ENCODE results near the gene HDAC9.

Gene HDAC9

GRCh38 chr7:18570441-18570840, 74.9 kb downstream of the HDAC9 start:
- H3K9ac ChIP-seq, result no peak overlapping the region
- TF ChIP-seq CTCF (conservative IDR thresholded peaks at IDR 0.05; ENCODE audit: low read depth, low read length), result no peak
- H3K4me1 ChIP-seq (ENCODE audit: low read depth, poor library complexity, severe bottlenecking), result no peaks in the 10 kb centered on the region
- H3K4me3 ChIP-seq (IDR thresholded peaks at IDR 0.05; ENCODE audit: insufficient read depth, low read depth, low read length), result no peak overlapping the region
- no peaks in the 10 kb centered on the region for H3K79me2 ChIP-seq (ENCODE audit: insufficient read depth, low read depth)
- no peaks in the 10 kb centered on the region for H3K36me3 ChIP-seq (ENCODE audit: insufficient read depth)
- H3K27ac ChIP-seq, result no peak overlapping the region
- no peaks in the 10 kb centered on the region for H3K27me3 ChIP-seq (ENCODE audit: insufficient read depth, low read depth)
- H2AFZ ChIP-seq (ENCODE audit: low read depth), result no peak overlapping the region
- H3K4me2 ChIP-seq, result no peak overlapping the region
- H4K20me1 ChIP-seq (ENCODE audit: insufficient read depth), result no peaks in the 10 kb centered on the region

- Histone ChIP-seq H3K27me3 (ENCODE audit: insufficient read depth, low read depth) (no peaks in the 10 kb centered on the region), H2AFZ (ENCODE audit: low read depth) (no peak overlapping the region), H3K4me1 (ENCODE audit: low read depth, poor library complexity, severe bottlenecking) (no peaks in the 10 kb centered on the region), H3K9ac (no peak overlapping the region), H3K36me3 (ENCODE audit: insufficient read depth) (no peaks in the 10 kb centered on the region), H3K4me2 (no peak overlapping the region), H4K20me1 (ENCODE audit: insufficient read depth) (no peaks in the 10 kb centered on the region), H3K79me2 (ENCODE audit: insufficient read depth, low read depth) (no peaks in the 10 kb centered on the region), H3K27ac (no peak overlapping the region), H3K4me3 (IDR thresholded peaks at IDR 0.05; ENCODE audit: insufficient read depth, low read depth, low read length) (no peak overlapping the region)
- TF ChIP-seq CTCF (conservative IDR thresholded peaks at IDR 0.05; ENCODE audit: low read depth, low read length), result peak; percentile 46; the same call in 1 of the 2 replicates
These were observed 75.4 kb downstream of the HDAC9 start for GRCh38 chr7:18570890-18571478.

- no peak overlapping the region for H3K4me3 ChIP-seq (IDR thresholded peaks at IDR 0.05; ENCODE audit: insufficient read depth, low read depth, low read length)
- no peaks in the 10 kb centered on the region for H3K36me3 ChIP-seq (ENCODE audit: insufficient read depth)
- no peak overlapping the region for H3K9ac ChIP-seq
- H3K27ac ChIP-seq, result no peak overlapping the region
- H3K79me2 ChIP-seq (ENCODE audit: insufficient read depth, low read depth), result no peaks in the 10 kb centered on the region
- no peaks in the 10 kb centered on the region for H3K4me1 ChIP-seq (ENCODE audit: low read depth, poor library complexity, severe bottlenecking)
- no peaks in the 10 kb centered on the region for H4K20me1 ChIP-seq (ENCODE audit: insufficient read depth)
- H3K27me3 ChIP-seq (ENCODE audit: insufficient read depth, low read depth), result no peaks in the 10 kb centered on the region
- H2AFZ ChIP-seq (ENCODE audit: low read depth), result no peak overlapping the region
- no peak for TF ChIP-seq CTCF (conservative IDR thresholded peaks at IDR 0.05; ENCODE audit: low read depth, low read length)
- no peak overlapping the region for H3K4me2 ChIP-seq
These were observed 76.6 kb downstream of the HDAC9 start for GRCh38 chr7:18572154-18572553.

- Histone ChIP-seq H3K4me1 (ENCODE audit: low read depth, poor library complexity, severe bottlenecking) (no peaks in the 10 kb centered on the region), H4K20me1 (ENCODE audit: insufficient read depth) (no peaks in the 10 kb centered on the region), H3K4me2 (no peak overlapping the region), H3K27ac (no peak overlapping the region), H3K27me3 (ENCODE audit: insufficient read depth, low read depth) (no peaks in the 10 kb centered on the region), H2AFZ (ENCODE audit: low read depth) (no peak overlapping the region), H3K36me3 (ENCODE audit: insufficient read depth) (no peaks in the 10 kb centered on the region), H3K4me3 (IDR thresholded peaks at IDR 0.05; ENCODE audit: insufficient read depth, low read depth, low read length) (no peak overlapping the region), H3K79me2 (ENCODE audit: insufficient read depth, low read depth) (no peaks in the 10 kb centered on the region), H3K9ac (no peak overlapping the region)
- no peak for TF ChIP-seq CTCF (conservative IDR thresholded peaks at IDR 0.05; ENCODE audit: low read depth, low read length)
These were observed 77.3 kb downstream of the HDAC9 start for GRCh38 chr7:18572885-18573284.
